ENCODE measurements around the gene CD22. TPM values are rescaled to one million over a fixed set of nuclear protein-coding genes. Genes with fewer than 3 reads are reported as not detected.
A peak's percentile ranks its signal among the peaks of the same experiment; 100 is the strongest.

CD22 gene
- total RNA-seq, 4 donors from 2014 or later: 1.3 to 5.8 (median 2.7) TPM

DNA sequence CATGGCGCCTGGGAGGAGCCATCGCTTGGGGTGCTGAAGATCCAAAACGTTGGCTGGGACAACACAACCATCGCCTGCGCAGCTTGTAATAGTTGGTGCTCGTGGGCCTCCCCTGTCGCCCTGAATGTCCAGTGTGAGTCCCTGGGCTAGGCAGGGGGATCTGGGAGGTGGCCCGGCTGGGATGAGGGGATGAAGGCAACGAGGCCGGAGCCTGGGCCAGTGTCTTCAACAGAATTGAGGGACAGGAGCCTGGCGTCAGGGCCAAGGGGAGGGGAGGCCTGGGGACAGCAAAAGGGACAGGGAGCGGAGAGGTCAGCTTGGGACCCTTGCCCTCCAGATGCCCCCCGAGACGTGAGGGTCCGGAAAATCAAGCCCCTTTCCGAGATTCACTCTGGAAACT is 12.0 kb downstream of the CD22 start:
- DNase-seq (ENCODE audit: low spot score) (no peak), ATAC-seq (ENCODE audit: low FRiP score) (no peak)
- TF ChIP-seq, protein P1, sequence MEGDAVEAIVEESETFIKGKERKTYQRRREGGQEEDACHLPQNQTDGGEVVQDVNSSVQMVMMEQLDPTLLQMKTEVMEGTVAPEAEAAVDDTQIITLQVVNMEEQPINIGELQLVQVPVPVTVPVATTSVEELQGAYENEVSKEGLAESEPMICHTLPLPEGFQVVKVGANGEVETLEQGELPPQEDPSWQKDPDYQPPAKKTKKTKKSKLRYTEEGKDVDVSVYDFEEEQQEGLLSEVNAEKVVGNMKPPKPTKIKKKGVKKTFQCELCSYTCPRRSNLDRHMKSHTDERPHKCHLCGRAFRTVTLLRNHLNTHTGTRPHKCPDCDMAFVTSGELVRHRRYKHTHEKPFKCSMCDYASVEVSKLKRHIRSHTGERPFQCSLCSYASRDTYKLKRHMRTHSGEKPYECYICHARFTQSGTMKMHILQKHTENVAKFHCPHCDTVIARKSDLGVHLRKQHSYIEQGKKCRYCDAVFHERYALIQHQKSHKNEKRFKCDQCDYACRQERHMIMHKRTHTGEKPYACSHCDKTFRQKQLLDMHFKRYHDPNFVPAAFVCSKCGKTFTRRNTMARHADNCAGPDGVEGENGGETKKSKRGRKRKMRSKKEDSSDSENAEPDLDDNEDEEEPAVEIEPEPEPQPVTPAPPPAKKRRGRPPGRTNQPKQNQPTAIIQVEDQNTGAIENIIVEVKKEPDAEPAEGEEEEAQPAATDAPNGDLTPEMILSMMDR (IDR thresholded peaks at IDR 0.05): no peak

DNA sequence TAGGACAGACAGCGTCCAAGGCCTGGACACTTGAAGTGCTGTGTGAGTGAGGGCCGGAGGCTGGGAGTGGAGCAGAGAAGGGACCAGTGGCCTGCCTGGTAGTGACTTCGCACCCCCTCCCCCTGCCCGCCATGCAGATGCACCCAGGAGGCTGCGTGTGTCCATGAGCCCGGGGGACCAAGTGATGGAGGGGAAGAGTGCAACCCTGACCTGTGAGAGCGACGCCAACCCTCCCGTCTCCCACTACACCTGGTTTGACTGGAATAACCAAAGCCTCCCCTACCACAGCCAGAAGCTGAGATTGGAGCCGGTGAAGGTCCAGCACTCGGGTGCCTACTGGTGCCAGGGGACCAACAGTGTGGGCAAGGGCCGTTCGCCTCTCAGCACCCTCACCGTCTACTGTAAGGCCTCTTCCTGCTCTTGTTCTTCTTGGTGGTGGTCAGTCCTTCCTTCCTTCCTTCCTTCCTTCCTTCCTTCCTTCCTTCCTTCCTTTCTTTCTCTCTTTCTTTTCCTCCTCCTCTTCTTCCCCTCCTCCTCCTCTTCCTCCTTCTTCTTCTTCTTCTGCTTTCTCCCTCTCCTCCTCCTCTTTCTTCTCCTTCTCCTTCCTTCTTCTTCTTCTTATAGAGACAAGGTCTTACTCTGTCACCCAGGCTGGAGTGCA is 12.7 kb downstream of the CD22 start:
- TF ChIP-seq, protein P1 (IDR thresholded peaks at IDR 0.05): no peak
- DNase-seq (ENCODE audit: low spot score): no peak
- no peak for ATAC-seq (ENCODE audit: low FRiP score)

DNA sequence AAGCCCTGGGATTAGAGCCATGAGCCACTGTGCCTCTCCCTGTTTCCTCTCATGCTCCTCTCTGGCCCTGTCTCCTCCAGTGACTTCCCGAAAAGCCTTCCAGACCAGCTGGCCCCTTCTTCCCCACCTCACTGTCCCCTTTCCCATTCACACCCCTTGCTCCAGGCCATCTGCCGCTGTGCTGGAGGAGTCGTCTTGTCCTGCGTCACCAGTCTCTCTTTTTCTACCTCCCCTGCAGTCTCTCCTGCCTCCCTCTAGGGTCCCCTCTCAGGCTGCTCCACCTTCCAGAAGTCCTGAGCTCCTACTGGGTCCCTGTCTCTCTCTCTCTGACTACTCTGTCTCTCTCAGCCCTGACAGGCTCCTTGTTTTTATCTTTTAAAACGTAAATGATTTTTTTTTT is 13.4 kb downstream of the CD22 start:
- ATAC-seq (ENCODE audit: low FRiP score): no peak
- no peak for DNase-seq (ENCODE audit: low spot score)
- TF ChIP-seq, protein P1 (IDR thresholded peaks at IDR 0.05): no peak

DNA sequence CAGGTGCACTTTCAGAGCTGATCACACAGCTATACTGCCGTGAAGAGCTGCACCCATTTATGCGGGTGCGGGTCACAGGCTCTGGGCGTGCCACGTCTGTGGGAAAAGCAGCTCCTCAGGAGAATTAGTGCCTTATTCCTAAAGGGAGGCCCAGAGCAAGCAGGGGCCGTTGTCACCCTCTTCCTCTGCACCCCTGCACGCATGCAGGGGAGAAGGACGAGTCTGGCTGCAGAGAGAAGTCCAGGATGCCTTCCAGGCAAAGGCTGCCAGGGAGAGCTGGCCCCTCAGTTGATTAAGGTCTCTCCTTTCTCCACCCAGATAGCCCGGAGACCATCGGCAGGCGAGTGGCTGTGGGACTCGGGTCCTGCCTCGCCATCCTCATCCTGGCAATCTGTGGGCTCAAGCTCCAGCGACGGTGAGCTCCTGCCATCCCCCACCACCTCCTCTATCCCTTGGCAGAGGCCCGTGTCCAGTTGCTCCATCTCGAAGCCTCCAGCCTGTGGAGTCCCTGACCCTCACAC is 15.6 kb downstream of the CD22 start:
- peak; percentile 5 for DNase-seq (ENCODE audit: low spot score)
- TF ChIP-seq, protein P1 (IDR thresholded peaks at IDR 0.05): no peak
- ATAC-seq (ENCODE audit: low FRiP score): no peak

DNA sequence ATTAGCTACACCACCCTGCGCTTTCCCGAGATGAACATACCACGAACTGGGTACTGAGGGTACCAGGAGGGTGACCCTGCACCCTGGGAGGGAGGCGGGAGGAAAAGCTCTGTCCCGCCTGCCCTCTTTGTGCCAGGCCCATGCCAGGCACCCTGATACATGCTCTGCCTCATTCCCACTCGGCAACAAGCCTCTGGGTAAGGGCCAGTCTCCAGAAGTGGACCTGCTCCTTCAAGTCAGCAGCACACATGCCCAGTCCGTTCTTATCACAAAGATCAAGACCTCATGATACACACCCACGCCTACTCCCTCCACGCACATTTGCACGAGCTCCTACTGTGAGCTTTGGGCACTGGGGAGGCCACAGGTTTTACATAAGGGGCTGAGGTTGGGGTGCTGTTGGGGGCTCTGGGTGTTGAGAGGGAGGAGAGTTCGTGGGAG is 16.7 kb downstream of the CD22 start:
- ATAC-seq (ENCODE audit: low FRiP score): no peak
- TF ChIP-seq, protein P1 (IDR thresholded peaks at IDR 0.05): no peak
- DNase-seq (ENCODE audit: low spot score): peak; percentile 13

DNA sequence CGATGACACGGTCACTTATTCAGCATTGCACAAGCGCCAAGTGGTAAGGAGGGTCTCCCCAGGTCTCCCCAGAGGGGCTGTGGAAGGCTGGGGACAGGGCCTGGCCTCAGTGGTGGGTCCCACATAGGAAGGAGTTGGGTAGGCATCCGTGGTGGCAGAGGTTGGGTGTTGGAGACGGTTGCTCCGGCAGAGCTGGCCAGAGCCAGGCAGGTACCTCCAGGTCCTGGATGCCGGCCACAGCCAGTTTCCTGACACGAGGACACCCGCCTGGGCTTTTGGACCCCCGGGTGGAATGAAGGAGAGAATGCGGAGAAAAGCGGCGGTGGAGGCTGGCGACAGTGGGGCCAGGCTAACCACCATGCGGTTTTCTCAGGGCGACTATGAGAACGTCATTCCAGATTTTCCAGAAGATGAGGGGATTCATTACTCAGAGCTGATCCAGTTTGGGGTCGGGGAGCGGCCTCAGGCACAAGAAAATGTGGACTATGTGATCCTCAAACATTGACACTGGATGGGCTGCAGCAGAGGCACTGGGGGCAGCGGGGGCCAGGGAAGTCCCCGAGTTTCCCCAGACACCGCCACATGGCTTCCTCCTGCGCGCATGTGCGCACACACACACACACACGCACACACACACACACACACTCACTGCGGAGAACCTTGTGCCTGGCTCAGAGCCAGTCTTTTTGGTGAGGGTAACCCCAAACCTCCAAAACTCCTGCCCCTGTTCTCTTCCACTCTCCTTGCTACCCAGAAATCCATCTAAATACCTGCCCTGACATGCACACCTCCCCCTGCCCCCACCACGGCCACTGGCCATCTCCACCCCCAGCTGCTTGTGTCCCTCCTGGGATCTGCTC is 17.4 kb downstream of the CD22 start:
- DNase-seq (ENCODE audit: low spot score) (peak; percentile 24), ATAC-seq (ENCODE audit: low FRiP score) (no peak)
- TF ChIP-seq, protein P1 (IDR thresholded peaks at IDR 0.05): no peak
